Measurements from ENCODE around the gene ZKSCAN1. TPM values are rescaled to one million over a fixed set of nuclear protein-coding genes. Genes with fewer than 3 reads are reported as not detected.

The ZKSCAN1 gene
- total RNA-seq, 6 experiments from 2014 or later: 24.5 to 147 (median 80.1) TPM

DNA sequence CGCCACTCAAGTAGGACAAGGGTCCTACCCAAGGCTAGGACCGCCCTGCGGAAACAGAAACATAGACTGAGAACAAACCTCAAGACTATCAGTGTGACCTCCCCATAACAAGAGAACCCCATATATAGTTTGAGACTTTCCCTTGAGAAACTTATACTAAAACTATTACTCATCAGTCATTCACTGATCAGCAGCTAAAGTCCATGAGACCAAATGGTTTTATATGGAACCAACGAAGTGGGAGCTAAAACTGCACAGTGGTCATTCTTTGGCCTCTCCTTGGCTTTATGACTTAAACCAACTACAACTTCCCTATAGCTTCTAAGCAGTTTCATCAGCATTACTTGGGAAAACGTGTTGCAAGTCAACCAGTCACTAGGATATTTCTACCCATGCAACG lies 20.5 kb downstream of the ZKSCAN1 start:
- DNase-seq (no peak), ATAC-seq (no peak)
- 67% methylated on average over 6 of the region's 6 CpGs for WGBS (ENCODE audit: insufficient coverage, low coverage, low lambda C conversion rate, missing lambda C conversion rate)
- H3K36me3 ChIP-seq: peaks cover 0 to 52% (median 29%) of the 10 kb centered on the region in 4 donors
- peaks cover 0 to 61% (median 36%) of the 10 kb centered on the region in 4 donors for H3K4me1 ChIP-seq
- peak overlapping the region; percentile 63 to 71 (median 64) for H3K27ac ChIP-seq
- H3K27me3 ChIP-seq: no peaks in the 10 kb centered on the region
- no peaks in the 10 kb centered on the region for H3K9me3 ChIP-seq
- intact Hi-C loops (cut with DNase I): no loop called here
- TF ChIP-seq CTCF (IDR thresholded peaks at IDR 0.05) (no peak), POLR2A (IDR thresholded peaks at IDR 0.05) (no peak)
- H3K4me3 ChIP-seq: no peak overlapping the region

- no peak overlapping the region for H3K4me3 ChIP-seq
- ATAC-seq: peak; percentile 5 to 23 (median 14)
- peak overlapping the region in 2 of 3 donors; percentile 64 to 71 for H3K27ac ChIP-seq
- no peaks in the 10 kb centered on the region for H3K9me3 ChIP-seq
- TF ChIP-seq POLR2A (IDR thresholded peaks at IDR 0.05) (no peak), CTCF (IDR thresholded peaks at IDR 0.05) (no peak)
- H3K36me3 ChIP-seq: peaks cover 0 to 30% (median 14%) of the 10 kb centered on the region in 4 donors
- peaks cover 0 to 75% (median 43%) of the 10 kb centered on the region in 4 donors for H3K4me1 ChIP-seq
- whole genome bisulfite sequencing (ENCODE audit: insufficient coverage, low coverage, low lambda C conversion rate, missing lambda C conversion rate): 26% methylated on average over 7 of the region's 7 CpGs
- no peaks in the 10 kb centered on the region for H3K27me3 ChIP-seq
- DNase-seq: no peak
- intact Hi-C loops (cut with DNase I): no loop called here
These were observed 22.9 kb downstream of the ZKSCAN1 start for GRCh38 chr7:100038326-100038725.

DNA sequence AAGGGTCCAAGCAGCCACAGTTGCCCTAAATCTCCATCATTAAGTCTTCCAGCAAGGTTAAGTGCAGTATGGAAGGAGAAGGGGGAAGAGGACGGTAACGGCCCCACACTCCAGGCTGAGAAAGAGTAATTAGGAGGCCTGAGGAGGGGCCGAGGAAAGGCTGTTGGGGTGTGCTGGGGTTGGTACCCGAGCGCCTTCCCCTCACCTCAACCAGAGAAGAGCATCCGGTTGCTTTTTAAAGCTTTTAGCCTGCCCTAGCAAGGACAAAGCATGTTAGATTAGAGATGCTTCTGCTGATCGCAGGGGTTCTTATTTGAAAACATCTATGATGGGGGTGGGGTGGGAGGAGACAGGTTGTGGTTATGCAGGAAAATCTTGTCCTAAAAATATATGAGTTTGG lies 25.2 kb downstream of the ZKSCAN1 start:
- peak overlapping the region in 2 of 3 donors; percentile 50 to 61 for H3K27ac ChIP-seq
- H3K36me3 ChIP-seq: peaks cover 0 to 11% (median 0%) of the 10 kb centered on the region in 4 donors
- ATAC-seq: no peak
- 46% methylated on average over 7 of the region's 7 CpGs for WGBS (ENCODE audit: insufficient coverage, low coverage, low lambda C conversion rate, missing lambda C conversion rate)
- no peaks in the 10 kb centered on the region for H3K27me3 ChIP-seq
- no peaks in the 10 kb centered on the region for H3K9me3 ChIP-seq
- intact Hi-C loops (cut with DNase I): loop anchor here in 1 of 2 donors (10.0 kb wide), 1 partner anchor 46 kb away; no protein-coding TSS in a partner anchor
- DNase-seq: no peak
- no peak overlapping the region for H3K4me3 ChIP-seq
- TF ChIP-seq CTCF (IDR thresholded peaks at IDR 0.05) (no peak), POLR2A (IDR thresholded peaks at IDR 0.05) (no peak)
- H3K4me1 ChIP-seq: peaks cover 0 to 81% (median 36%) of the 10 kb centered on the region in 4 donors

DNA sequence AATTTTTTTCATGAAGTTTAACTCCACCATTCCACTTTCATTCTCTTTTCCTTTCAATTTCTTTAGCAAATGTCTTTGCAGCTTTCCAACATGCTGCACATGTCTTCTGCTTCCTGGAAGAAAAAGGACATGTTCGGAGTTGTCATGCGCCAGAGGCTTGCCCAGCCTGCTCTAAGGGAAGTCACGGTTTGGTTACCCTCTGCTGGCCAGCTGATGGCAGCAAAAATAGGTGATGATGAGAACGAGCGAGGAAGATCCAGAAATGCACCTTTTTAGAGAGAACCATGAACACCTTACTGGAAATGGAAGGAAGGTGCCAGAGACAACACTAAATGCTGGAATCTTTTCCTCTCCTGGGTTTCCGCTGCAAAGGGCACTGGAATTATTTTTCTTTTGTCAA lies 29.3 kb downstream of the ZKSCAN1 start:
- Histone ChIP-seq H3K4me3 (no peak overlapping the region), H3K27me3 (no peaks in the 10 kb centered on the region), H3K27ac (peak overlapping the region in 1 of 3 donors; percentile 12), H3K4me1 (peaks cover 0 to 40% (median 13%) of the 10 kb centered on the region in 4 donors), H3K36me3 (no peaks in the 10 kb centered on the region), H3K9me3 (no peaks in the 10 kb centered on the region)
- WGBS (ENCODE audit: insufficient coverage, low coverage, low lambda C conversion rate, missing lambda C conversion rate): 20% methylated on average over 6 of the region's 6 CpGs
- ATAC-seq: peak; percentile 63 to 80 (median 70)
- peak; percentile 59 to 75 (median 65) for DNase-seq
- intact Hi-C loops (cut with DNase I): loop anchor here in 1 of 2 donors (10.0 kb wide), 1 partner anchor 50 kb away; no protein-coding TSS in a partner anchor
- TF ChIP-seq POLR2A (IDR thresholded peaks at IDR 0.05) (no peak), CTCF (IDR thresholded peaks at IDR 0.05) (peak; percentile 39 to 59 (median 48))

All from right lobe of liver (tissue), 6 donors.